ENCODE results near the gene DDX60.
A peak's percentile ranks its signal among the peaks of the same experiment; 100 is the strongest.

Gene DDX60, protein sequence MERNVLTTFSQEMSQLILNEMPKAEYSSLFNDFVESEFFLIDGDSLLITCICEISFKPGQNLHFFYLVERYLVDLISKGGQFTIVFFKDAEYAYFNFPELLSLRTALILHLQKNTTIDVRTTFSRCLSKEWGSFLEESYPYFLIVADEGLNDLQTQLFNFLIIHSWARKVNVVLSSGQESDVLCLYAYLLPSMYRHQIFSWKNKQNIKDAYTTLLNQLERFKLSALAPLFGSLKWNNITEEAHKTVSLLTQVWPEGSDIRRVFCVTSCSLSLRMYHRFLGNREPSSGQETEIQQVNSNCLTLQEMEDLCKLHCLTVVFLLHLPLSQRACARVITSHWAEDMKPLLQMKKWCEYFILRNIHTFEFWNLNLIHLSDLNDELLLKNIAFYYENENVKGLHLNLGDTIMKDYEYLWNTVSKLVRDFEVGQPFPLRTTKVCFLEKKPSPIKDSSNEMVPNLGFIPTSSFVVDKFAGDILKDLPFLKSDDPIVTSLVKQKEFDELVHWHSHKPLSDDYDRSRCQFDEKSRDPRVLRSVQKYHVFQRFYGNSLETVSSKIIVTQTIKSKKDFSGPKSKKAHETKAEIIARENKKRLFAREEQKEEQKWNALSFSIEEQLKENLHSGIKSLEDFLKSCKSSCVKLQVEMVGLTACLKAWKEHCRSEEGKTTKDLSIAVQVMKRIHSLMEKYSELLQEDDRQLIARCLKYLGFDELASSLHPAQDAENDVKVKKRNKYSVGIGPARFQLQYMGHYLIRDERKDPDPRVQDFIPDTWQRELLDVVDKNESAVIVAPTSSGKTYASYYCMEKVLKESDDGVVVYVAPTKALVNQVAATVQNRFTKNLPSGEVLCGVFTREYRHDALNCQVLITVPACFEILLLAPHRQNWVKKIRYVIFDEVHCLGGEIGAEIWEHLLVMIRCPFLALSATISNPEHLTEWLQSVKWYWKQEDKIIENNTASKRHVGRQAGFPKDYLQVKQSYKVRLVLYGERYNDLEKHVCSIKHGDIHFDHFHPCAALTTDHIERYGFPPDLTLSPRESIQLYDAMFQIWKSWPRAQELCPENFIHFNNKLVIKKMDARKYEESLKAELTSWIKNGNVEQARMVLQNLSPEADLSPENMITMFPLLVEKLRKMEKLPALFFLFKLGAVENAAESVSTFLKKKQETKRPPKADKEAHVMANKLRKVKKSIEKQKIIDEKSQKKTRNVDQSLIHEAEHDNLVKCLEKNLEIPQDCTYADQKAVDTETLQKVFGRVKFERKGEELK (N-terminal part only)

DNA sequence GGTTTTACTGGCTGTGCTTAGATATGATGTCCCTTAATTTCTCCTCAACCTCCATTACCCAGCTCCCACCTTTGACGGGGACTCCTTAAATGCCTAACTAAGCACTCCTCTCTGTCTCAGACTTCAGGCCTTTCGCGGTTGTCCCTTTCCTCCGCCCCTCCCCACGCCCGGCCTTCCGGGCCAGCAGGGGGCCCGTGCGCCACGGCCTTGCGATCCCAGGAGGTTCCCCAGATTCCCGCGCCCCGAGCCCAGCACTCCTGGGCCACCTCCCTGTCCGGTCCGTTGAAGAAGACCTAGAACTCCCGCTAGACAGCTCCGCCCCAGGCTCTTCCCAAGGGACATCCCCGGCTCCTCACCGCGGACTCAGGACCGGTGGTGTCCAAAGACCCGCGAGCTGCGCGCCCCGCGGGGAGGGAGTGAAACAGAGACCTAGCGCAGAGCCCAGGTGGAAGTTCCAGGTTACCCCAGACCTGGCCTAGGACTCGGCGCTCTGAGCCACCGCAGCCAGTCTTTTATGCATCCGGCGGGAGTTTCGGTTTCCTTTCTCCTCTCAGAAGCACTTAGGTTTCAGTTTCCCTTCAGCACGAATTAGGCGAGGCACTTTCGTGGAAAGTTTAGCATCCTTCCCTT, at the start of gene DDX60:
Gene DDX60, minus strand, starts transcription at position 487 of the 630 bp plus-strand sequence. CDS start 7,493 bp downstream, outside the sequence.
- peak; percentile 25 for TF ChIP-seq CTCF (IDR thresholded peaks at IDR 0.05; ENCODE audit: extremely low read depth, missing control alignments)
- DNase-seq (ENCODE audit: low spot score): peak; percentile 74

DNA sequence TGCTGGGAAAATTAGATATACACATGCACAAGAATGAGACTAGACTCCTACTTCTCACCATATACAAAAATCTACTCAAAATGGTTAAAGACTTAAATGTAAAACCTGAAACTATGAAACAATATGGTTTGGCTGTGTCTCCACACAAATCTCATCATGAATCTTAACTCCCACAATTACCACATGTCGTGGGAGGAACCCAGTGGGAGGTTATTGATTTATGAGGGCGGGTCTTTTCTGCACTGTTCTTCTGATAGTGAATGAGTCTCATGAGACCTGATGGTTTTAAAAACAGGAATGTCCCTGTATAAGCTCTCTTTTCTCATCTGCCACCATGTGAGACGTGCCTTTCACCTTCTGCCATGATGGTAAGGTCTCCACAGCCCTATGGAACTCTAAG, 48.5 kb upstream of the DDX60 start:
- no peak for DNase-seq (ENCODE audit: low spot score)
- no peak for TF ChIP-seq CTCF (IDR thresholded peaks at IDR 0.05; ENCODE audit: extremely low read depth, missing control alignments)

- no peak for TF ChIP-seq CTCF (IDR thresholded peaks at IDR 0.05; ENCODE audit: extremely low read depth, missing control alignments)
- DNase-seq (ENCODE audit: low spot score): no peak
Measured at GRCh38 chr4:168362025-168362401, 43.5 kb upstream of the DDX60 start.

DNA sequence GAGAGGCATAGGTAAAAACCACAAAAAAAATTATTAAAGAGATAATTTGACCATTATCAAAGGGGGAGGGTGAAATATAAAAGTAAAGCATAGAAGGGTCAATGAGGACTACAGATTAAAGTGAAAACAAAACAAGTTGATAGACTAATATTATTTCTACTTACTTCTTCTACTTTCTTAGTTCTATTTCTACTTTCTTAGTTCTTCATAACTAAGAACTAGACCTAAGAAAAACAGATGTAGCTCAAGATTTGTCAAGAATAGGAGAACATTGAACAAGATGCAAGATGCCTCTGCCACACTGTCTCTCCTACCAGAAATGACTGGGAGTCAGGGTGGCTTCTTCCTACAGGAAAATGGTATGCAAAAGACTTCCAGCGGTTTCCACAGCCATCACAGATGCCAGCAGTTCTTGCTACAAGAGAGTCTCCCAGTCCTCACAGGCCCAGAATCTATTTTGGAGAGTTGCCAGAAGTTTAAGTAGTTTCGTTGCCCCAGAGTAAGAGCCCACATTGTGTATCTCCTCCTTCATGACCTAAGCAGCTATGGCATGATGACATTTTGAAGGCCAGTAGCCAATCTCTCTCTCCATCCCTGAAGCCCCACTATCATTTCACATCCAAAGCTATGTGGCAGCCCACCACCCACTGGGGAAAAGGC, 42.9 kb upstream of the DDX60 start:
- no peak for TF ChIP-seq CTCF (IDR thresholded peaks at IDR 0.05; ENCODE audit: extremely low read depth, missing control alignments)
- DNase-seq (ENCODE audit: low spot score): no peak

- TF ChIP-seq CTCF (IDR thresholded peaks at IDR 0.05; ENCODE audit: extremely low read depth, missing control alignments): no peak
- no peak for DNase-seq (ENCODE audit: low spot score)
Measured at GRCh38 chr4:168360271-168360670, 41.7 kb upstream of the DDX60 start.

DNA sequence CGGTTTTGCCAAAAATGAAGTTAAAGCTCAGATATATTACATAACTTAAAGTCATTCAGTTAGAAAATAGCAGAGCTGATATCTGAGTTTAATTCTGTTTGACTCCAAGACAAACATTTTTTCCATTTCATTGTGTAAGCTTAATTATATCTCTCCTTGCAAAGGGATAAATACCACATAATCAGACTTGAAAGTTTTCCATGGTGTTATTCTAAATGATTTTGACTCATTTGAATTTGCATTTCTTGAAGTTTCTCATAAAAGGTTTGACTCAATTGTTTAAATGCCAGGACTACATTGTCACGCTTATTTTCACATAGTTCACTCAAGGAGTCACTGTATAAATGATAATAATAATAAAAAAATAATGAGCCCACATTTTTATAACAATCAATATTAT, 39.4 kb upstream of the DDX60 start:
- DNase-seq (ENCODE audit: low spot score): no peak
- no peak for TF ChIP-seq CTCF (IDR thresholded peaks at IDR 0.05; ENCODE audit: extremely low read depth, missing control alignments)
